Non-pigmented ciliary epithelial cell (primary cell): ENCODE results near the gene GRK5.
A peak's percentile ranks its signal among the peaks of the same experiment; 100 is the strongest.

ENCODE experiments used
- DNase-seq: peaks from one replicate; pipeline ENCODE4 v3.0.0-alpha.2; 2010; ENCODE audit warnings: low read depth

Gene GRK5

DNA sequence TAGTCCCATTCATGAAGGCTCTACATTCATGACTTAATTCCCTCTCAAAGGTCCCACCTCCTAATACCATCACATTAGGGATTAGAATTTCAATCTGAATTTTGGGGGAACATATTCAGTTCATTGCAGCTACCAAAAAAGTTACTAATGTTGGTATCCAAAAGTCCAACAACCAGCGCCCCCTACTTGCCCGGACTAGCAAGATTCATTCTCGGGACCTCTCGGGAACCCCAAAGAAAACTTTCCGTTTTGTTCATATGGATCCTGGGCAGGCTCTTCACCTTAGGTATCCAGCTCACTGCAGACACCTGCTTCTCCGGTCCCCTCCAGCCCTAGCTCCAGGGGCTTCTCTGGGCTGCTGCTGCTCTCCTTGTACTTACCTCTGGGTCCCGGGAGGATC is 8.9 kb upstream of the GRK5 start:
- no peak for DNase-seq

- peak; percentile 76 for DNase-seq
Observed at GRCh38 chr10:119199231-119199992, 8.0 kb upstream of the GRK5 start.

- DNase-seq = no peak
Observed at GRCh38 chr10:119201233-119201632, 6.1 kb upstream of the GRK5 start.

GRCh38 chr10:119203006-119203405 is 4.4 kb upstream of the GRK5 start:
- no peak for DNase-seq

- DNase-seq = no peak
Observed at GRCh38 chr10:119205894-119206602, 1.3 kb upstream of the GRK5 start.

DNA sequence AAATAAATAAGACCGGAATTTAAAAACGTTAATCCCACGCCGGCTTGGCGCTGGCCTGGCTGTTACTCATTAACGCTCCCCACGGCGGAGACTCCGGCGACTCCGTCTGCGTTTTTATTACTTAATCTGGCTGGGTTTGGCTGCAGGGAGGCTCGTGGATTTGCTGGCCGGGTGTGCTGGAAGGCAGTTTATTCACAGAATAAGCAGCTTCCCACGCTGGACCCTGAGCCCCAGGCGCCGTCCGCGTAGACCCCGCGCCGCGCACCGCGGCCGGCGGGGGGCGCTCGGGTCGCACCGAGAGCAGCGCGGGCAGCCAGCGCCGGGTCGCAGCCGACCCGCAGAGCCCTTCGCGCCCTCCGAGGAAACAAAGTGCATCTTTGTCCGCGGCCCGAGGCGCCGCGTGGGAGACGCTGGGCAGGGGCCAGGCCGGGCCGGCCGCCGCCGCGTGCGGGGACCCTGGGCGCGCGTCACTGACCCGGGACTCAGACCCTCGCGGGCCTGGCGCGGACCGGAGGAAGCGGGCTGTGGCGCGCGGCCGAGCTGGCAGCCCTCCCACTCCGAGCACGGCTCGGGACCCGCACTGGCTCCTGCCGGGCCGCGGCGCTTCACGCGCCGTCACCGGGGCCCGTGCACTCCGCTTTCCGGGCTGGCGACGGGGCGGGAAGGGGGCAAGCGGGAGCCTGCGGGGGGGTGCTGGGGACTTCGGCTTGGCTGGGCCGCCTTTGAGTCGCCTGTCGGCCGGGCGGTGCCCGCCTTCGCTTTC is 587 bp upstream of the GRK5 start:
- DNase-seq = no peak

GRCh38 chr10:119207713-119208552 is 562 bp downstream of the GRK5 start:
- DNase-seq = no peak

DNA sequence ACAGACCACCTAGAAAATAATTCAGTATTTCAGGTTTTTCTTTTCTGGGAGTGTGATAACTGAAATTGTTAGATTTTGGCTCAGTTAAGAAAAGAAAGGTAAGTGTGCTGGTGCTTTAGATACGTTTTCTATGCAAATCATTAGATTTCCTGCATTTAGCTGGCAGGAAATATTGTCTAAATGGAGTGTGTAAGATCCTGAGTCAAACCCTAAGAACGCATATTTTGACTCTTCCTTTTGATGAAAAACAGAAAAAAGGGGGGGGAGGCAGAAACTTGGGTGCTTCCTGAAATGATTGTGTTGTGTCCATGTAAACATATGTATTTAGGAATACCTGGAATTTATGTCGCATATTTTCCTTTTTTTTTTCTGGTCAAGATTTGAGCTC is 1.2 kb downstream of the GRK5 start:
- DNase-seq = no peak

GRCh38 chr10:119209035-119209735 is 1.8 kb downstream of the GRK5 start:
- DNase-seq = no peak

DNA sequence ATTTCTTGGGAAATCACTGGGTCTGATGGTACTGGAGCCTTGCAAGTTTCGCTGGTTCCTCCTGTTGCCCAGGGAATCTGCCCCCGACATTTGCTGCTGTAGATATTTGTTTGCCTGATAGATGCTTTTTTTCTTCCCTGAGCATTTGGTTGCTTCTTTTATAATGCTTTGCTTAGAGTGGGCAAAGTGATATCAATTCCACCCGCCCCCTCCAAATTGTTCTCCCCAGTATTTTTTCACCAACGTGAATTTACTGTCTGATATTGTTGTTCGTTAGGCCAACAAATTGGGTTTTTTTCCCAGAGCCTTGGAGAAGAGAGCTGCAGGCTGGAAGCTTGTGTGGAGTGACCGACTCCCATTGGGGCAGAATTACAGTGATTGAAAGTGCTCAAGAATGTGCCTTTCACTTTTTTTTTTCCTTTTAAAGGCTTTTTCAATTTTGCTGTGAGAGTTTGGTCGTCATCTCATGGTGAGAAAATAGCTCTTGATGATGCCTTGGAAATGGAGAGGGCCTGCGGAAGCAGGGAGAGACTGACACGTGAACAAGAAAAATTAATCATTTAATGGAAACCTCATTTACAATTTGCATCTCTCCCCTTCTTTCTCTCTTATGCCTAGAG is 2.5 kb downstream of the GRK5 start:
- no peak for DNase-seq

DNA sequence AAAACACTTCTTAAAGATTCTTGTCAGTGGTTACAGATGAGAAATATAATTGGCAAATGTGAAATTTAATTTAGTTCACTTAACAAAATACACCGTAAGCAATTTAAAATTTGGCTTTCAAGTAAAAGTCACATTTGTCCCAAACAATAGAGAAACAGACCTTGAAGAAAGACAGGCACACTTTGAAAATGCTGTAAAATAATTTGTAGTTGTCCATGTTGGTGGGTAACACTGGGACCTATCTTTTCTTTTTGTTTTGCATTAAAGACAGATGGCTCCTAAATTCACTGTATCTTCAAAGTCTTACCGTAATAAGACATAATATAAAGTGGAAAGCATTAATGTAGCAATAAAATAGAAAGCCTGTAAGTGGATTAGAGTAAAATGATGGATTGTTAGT is 3.3 kb downstream of the GRK5 start:
- DNase-seq = no peak

GRCh38 chr10:119211176-119211575 is 3.8 kb downstream of the GRK5 start:
- DNase-seq = no peak

- no peak for DNase-seq
Observed at GRCh38 chr10:119211625-119212441, 4.5 kb downstream of the GRK5 start.

GRCh38 chr10:119215371-119215770 is 8.0 kb downstream of the GRK5 start:
- DNase-seq = no peak

DNA sequence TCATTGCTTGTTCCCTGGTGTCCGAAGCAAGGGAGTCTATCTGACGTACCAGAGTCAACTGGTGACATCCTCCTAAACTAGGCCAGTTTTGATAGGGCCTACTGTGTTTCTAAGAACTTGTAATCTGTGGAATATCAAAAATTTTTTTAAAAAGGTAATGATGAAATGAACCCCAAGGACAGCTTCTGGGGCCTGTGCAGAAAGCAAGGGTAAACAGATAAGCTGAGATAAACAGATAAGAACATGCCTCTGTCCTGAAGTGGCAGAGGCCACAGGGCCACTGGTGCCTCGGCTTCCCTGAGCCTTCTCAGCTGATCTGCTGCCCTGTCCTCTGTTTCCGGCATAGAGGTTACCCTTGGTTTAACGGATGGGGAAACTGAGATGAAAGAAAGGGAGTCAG is 8.8 kb downstream of the GRK5 start:
- no peak for DNase-seq

DNA sequence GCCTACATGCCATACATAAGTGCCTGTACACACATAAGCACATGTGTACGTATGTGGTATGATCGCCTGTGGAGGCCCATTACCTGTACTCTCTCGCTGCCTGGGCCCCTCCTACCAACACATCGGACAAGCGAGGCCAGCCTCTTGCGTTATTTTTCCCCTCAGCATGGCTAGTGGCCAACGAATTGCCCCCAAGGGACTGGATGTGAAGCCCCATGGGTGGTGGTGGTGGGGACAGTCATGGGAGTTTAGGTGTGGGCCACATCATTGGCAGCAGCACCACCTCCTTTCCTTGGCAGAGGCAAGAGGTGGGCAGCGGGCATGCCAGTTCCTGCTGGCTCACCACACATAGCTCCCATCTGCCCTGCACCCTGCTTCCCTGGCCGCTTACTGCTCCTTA is 10.0 kb downstream of the GRK5 start:
- DNase-seq = no peak

GRCh38 chr10:119217991-119218490 is 10.7 kb downstream of the GRK5 start:
- DNase-seq = no peak

DNA sequence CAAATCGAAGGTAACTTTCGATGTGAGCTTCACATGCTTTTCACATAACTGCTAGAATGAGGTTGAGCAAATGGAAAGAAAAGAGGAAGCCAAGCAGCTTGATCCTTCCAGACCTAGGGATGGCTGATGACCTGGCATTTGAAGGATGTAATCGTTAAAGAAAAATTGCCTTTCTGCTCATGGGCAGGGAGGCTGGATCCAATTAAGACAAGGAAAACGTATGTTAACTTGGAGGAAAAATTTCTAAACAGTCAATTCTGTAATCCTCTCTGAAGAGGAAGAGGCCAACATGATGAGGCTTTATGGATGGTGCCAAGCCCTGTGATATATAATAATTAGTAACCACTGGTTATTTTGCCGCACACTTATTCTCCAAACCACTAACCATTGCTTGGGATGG is 12.5 kb downstream of the GRK5 start:
- no peak for DNase-seq

GRCh38 chr10:119221201-119221600 is 13.8 kb downstream of the GRK5 start:
- no peak for DNase-seq

GRCh38 chr10:119221666-119222065 is 14.3 kb downstream of the GRK5 start:
- DNase-seq = no peak
